ENCODE results near the gene CASP8AP2.
A peak's percentile ranks its signal among the peaks of the same experiment; 100 is the strongest.
"Not testable (repeated sequence)": the region's sequence is repeated elsewhere in the genome, so short reads cannot be mapped to it uniquely, and the experiment has no call there.

CASP8AP2 gene

DNA sequence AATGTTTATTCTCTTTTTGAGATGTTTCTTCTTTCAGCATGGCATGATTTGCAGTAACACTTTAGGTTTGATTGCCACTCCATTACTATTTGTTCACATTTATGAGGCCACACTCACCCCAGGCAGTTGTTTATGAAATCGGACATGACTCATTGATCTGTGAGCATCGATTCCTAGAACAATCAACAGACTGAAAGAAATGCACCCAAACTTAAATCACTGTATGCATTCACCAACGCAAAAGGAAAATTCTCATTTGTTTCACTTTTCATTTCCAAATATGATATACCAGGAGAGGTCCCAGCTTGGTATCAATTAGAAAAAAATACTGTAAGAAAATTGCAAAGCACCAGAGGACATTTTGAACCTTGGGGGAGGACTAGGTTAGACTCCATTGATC, 59.2 kb downstream of the CASP8AP2 start:
- DNase-seq = no peak

GRCh38 chr6:89890845-89891528, 61.3 kb downstream of the CASP8AP2 start:
- DNase-seq = not testable (repeated sequence)

GRCh38 chr6:89892577-89892976, 62.9 kb downstream of the CASP8AP2 start:
- not testable (repeated sequence) for DNase-seq

DNA sequence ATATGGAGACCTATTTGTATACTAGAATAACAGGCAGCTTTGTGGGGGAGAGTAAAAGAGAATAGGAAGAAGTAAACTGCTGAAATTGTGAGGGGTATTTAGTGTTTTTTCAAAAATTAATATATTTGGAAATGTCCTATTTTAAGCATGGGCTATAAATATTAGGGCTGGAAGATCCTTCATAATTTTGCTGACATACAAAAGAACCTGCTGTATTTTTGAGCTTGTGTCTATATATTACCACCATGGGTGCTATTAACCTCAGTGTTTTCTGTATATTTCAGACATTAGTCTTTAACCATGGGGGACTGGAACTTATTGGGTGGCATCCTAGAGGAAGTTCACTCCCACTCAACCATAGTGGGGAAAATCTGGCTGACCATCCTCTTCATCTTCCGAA, 64.5 kb downstream of the CASP8AP2 start, which contains the start of gene GJA10:
TSS of gene GJA10 (plus strand) at position 301 of the 400 bp plus-strand sequence. CDS start at position 301, 0 bp downstream.
- no peak for DNase-seq

GRCh38 chr6:89895276-89895874, 65.7 kb downstream of the CASP8AP2 start:
- DNase-seq = peak in 1 of 2 donors; percentile 17

DNA sequence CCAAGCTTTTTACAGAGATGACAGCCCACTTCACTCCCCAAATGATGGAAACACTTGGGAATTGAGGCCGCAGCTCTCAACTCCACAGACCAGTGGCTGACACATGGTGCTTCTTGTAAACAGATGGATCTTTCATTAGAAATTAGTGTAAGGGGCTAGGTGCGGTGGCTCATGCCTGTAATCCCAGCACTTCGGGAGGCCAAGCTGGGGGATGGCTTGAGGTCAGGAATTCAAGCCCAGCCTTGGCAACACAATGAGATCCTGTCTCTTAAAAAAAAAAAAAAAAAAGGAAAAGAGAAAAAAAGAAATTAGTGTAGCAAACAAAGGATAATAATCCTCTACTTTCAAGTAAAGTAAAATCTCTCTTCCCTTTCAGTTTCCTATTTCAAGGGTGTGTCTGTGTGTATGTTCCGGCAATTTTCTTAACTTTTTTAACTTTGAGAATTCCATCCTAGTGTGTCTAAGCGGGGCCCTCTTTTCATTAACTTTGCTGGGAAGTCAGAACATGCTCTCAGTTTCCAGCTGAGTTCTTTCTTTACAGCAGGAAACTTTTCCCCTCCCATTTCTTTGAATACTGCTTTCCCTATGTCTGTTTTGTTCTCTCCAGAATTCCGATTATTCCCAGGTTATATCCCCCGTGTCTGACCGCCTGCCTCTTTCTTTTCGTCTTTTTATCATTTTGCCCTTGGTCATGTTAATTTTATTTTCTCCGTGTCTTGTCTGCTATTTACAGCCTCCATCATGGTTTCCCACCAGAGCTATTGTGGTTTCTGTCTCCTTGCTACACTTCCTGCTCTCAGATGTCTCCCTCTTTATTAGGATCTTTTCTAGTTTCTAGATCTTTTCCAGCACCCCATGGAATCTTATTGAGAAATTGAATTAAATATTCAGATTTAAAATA, 80.6 kb downstream of the CASP8AP2 start:
- DNase-seq = not testable (repeated sequence)

- no peak for DNase-seq
Observed at GRCh38 chr6:89910902-89911240, 81.2 kb downstream of the CASP8AP2 start.

DNA sequence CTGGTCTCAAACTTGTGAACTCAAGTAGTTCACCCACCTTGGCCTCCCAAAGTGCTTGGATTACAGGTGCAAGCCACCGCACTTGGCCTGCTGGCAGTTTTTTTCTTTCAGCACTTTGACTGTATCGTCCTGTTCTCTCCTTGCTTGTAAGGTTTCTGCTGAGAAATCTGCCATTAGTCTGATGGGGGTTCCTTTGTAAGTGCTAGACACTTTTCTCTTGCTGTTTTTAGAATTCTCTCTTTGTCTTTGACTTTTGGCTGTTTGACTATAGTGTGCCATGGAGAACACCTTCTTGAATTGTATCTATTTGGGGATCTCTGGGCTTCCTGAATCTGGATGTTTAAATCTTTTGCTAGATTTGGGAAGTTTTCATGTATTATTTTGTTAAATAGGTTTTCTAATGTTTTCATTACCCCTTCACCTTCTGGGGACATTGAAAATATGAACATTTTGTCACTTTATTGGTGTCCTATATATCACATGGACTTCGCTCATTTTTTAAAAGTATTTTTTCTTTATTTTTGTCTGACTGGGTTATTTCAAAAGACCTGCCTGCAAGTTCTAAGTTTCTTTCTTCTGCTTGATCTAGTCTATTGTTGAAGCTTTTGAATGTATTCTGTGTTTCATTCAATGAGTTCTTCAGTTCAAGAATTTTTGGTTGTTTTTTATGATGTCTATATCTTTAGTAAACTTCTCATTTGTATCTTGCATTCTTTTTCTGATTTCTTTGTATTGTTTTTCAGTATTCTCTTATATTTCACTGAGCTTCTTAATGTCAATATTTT, 86.6 kb downstream of the CASP8AP2 start:
- DNase-seq = no peak

DNA sequence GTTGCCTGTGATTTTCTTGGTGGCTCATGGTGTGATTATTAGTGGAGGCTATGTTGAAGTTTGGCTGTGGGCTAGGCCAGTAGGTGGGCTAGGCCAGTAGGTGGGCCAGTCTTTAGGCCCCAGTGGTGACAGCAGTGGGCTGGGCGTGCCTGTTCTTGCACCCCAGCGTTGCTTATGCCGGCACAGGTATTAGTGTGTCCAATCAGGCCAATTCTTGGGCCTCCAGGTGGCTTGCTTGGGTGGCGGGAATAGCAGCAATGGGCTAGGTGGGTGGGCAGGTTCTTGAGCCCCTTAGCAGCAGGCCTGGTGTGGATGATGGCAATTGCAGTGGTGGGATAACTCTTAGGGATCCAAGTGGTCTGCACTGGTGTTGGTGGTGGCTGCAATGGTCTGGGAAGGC, 87.5 kb downstream of the CASP8AP2 start:
- no peak for DNase-seq

- DNase-seq = no peak
Observed at GRCh38 chr6:89917801-89918366, 88.2 kb downstream of the CASP8AP2 start.

All from inflammatory macrophage (primary cell).